HepG2 (cell line): ENCODE measurements around the gene MCRIP2. TPM values are rescaled to one million over a fixed set of nuclear protein-coding genes. Genes with fewer than 3 reads are reported as not detected.

Experiments
- BRD4 ChIP-seq: sonication (generic); formaldehyde crosslinking; IDR thresholded peaks from 2 replicates; pipeline ENCODE4 v1.4.0; 2020; ENCODE audit warnings: missing genetic modification reagents
- DZIP1 ChIP-seq: sonication (generic); formaldehyde crosslinking; IDR thresholded peaks from 2 replicates; pipeline ENCODE4 v1.5.0; 2020; ENCODE audit warnings: mild to moderate bottlenecking, missing genetic modification reagents
- IRF2 ChIP-seq: IDR thresholded peaks from 2 replicates; pipeline ENCODE4 v1.6.1; 2018; ENCODE audit warnings: missing genetic modification reagents, missing compliant biosample characterization
- ISL2 ChIP-seq: sonication (generic); formaldehyde crosslinking; IDR thresholded peaks from 2 replicates; pipeline ENCODE4 v1.5.0; 2020; ENCODE audit warnings: missing genetic modification reagents
- KDM5B ChIP-seq: sonication (generic); formaldehyde crosslinking; IDR thresholded peaks from 2 replicates; pipeline ENCODE4 v1.4.0; 2020; ENCODE audit warnings: missing genetic modification reagents, mild to moderate bottlenecking, borderline replicate concordance
- MTA3 ChIP-seq: sonication (generic); formaldehyde crosslinking; IDR thresholded peaks from 2 replicates; pipeline ENCODE4 v1.4.0; 2020; ENCODE audit warnings: missing genetic modification reagents
- RBFOX2 ChIP-seq: fragments of 200-400 bp; formaldehyde crosslinking; IDR thresholded peaks from 2 replicates; pipeline ENCODE4 v1.6.1; 2017; ENCODE audit warnings: low read depth, mild to moderate bottlenecking, low read length
- SAFB2 ChIP-seq: sonication (generic); formaldehyde crosslinking; IDR thresholded peaks from 2 replicates; pipeline ENCODE4 v1.5.1; 2020; ENCODE audit warnings: missing genetic modification reagents, low read depth, mild to moderate bottlenecking, borderline replicate concordance
- SAP130 ChIP-seq: IDR thresholded peaks from 2 replicates; pipeline ENCODE4 v1.6.1; 2016; ENCODE audit warnings: low read depth
- SKIL ChIP-seq: sonication (generic); formaldehyde crosslinking; IDR thresholded peaks from 2 replicates; pipeline ENCODE4 v1.8.0; 2022; ENCODE audit warnings: missing genetic modification reagents, mild to moderate bottlenecking, moderate library complexity, borderline replicate concordance
- TFDP1 ChIP-seq: IDR thresholded peaks from 2 replicates; pipeline ENCODE4 v1.6.1; 2016; ENCODE audit warnings: missing compliant biosample characterization, missing genetic modification reagents, borderline replicate concordance
- ZNF275 ChIP-seq: sonication (generic); formaldehyde crosslinking; IDR thresholded peaks from 2 replicates; pipeline ENCODE4 v1.8.0; 2022; ENCODE audit warnings: missing genetic modification reagents, mild to moderate bottlenecking, inconsistent platforms, borderline replicate concordance
- ZNF501 ChIP-seq: sonication (generic); formaldehyde crosslinking; IDR thresholded peaks from 2 replicates; pipeline ENCODE4 v1.5.1; 2020; ENCODE audit warnings: mild to moderate bottlenecking, moderate library complexity, missing genetic modification reagents
- ZNF609 ChIP-seq: sonication (generic); formaldehyde crosslinking; IDR thresholded peaks from 2 replicates; pipeline ENCODE4 v1.4.0; 2020; ENCODE audit warnings: mild to moderate bottlenecking, missing genetic modification reagents, borderline replicate concordance
- ZNF652 ChIP-seq: IDR thresholded peaks from 2 replicates; pipeline ENCODE4 v1.6.1; 2016; ENCODE audit warnings: low read depth, borderline replicate concordance
- ZNF772 ChIP-seq: sonication (generic); formaldehyde crosslinking; IDR thresholded peaks from 2 replicates; pipeline ENCODE4 v1.5.0; 2020; ENCODE audit warnings: mild to moderate bottlenecking, missing genetic modification reagents
- ZNF788 ChIP-seq: sonication (generic); formaldehyde crosslinking; IDR thresholded peaks from 2 replicates; pipeline ENCODE4 v1.5.0; 2020; ENCODE audit warnings: mild to moderate bottlenecking, missing genetic modification reagents, borderline replicate concordance
- polyA plus RNA-seq, 8 experiments: library from polyadenylated mRNA; depleted of rRNA in 3 of 8; stranded (reverse) in 7 of 8; unstranded in 1 of 8; fragments of >200 nt; fragmentation: Illumina TruSeq in 4 of 8; extraction: Trizol in 4 of 8; gene quantifications; 2 replicates each; pipeline versions ENCODE4 v1.2.1 to v1.2.3, GENCODE V29; 2011 to 2016; ENCODE audit warnings: low read depth in 4 of 8, missing spikeins in 1 of 8, mixed read lengths in 1 of 8; ENCODE audit not compliant: insufficient read depth in 1 of 8
- total RNA-seq, 5 experiments: library from RNA; depleted of rRNA; stranded (reverse); fragments of >200 nt; fragmentation: Illumina TruSeq; extraction: Trizol; gene quantifications; 2 replicates each; pipeline ENCODE4 v1.2.3, GENCODE V29; 2016; ENCODE audit warnings: low read depth in 1 of 5

The MCRIP2 gene
- total and polyA plus RNA-seq, 2 of the 13 experiments (the other 11 are each of a cell fraction or from before 2014, with no cell fraction given) = 39.6 to 76.7 TPM

DNA sequence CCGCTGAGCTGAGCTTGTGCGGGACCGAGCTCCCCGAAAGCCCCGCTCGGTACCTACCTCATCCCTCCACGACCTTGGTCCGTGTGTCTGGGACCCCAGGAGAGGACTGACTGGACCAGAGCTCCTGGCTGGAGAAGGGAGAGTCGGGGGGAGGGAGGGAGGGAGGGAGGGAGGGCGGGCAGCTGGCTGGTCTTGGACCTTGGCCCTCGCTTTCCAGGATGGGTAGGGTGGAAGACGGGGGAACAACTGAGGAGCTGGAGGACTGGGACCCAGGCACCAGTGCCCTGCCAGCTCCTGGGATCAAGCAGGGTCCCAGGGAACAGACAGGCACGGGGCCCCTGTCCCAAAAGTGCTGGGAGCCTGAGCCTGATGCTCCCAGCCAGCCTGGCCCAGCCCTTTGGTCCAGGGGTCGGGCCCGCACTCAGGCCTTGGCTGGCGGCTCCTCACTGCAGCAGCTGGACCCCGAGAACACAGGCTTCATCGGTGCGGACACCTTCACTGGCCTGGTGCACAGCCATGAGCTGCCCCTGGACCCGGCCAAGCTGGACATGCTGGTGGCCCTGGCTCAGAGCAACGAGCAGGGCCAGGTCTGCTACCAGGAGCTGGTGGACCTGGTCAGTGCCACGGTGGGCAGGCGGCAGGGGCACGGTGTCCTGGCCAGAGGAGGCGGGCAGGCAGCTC lies 34.4 kb downstream of the MCRIP2 start (continued):
- TF ChIP-seq ZNF609 (CRISPR knock-in tag) (no peak), SKIL (no peak), TFDP1 (CRISPR knock-in tag) (no peak), ZNF501 (CRISPR knock-in tag) (no peak), DZIP1 (CRISPR knock-in tag) (no peak), ZNF652 (CRISPR knock-in tag) (no peak), RBFOX2 (peak; percentile 17; the same call in 1 of the 2 replicates), IRF2 (0 out of 2 replicates have a peak, but pooled peaks have one; percentile 17), SAP130 (peak; percentile 25; the same call in 1 of the 2 replicates), SAFB2 (no peak), MTA3 (CRISPR knock-in tag) (no peak), ZNF788 (CRISPR knock-in tag) (no peak), KDM5B (CRISPR knock-in tag) (peak; percentile 65; the same call in 1 of the 2 replicates), ISL2 (CRISPR knock-in tag) (no peak), ZNF772 (no peak; the same call in 1 of the 2 replicates), ZNF275 (no peak), BRD4 (no peak)
